Renal cortex interstitium (tissue), 11 donors: ENCODE results near the gene ANXA10. TPM values are rescaled to one million over a fixed set of nuclear protein-coding genes. Genes with fewer than 3 reads are reported as not detected.

ENCODE experiments used
- DNase-seq, 11 donors: peaks; one replicate each; pipeline ENCODE4 v3.0.0-alpha.2; 2013; ENCODE audit warnings: low read depth in 9 of 11, low spot score in 4 of 11; ENCODE audit errors: extremely low read depth in 1 of 11
- polyA plus RNA-seq, 3 donors: library from polyadenylated mRNA; unstranded; fragments of 120-200 nt; gene quantifications; one replicate each; pipeline ENCODE4 v1.2.1, GENCODE V29; 2013; ENCODE audit not compliant: insufficient read length in 3 of 3

The ANXA10 gene
- polyA plus RNA-seq, 3 donors: 0.14 to 0.34 (median 0.14) TPM

DNA sequence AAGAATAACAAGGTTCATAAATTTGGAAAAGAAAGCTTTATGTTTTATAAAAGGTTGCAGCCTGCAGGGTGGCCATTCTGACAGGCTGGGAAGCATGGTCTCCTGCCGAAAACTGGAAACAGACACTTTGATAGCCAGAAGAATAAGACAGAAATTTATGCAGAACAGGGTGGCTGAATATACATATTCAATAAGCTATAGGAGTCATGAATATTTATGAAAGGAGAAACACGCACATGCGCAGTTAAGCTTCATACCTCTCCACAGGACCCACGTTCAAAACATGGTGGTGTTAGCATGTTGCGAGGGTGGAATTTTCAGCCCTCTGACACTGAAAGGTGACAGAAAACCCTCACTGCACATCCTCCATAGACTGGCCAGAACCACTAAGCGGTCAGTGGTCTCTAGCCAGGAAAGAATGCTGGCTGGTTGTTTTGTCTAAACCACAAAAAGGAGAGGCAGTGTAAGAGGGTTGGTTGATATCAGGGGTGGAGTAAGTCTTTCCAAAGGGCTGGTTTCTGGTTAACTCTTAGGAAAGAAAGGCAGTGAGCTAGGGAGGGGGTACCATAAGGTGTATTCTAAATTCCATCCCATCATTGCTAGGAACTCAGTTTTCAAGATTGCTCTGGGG is 58.2 kb downstream of the ANXA10 start:
- DNase-seq: no peak

GRCh38 chr4:168151327-168151726 is 59.0 kb downstream of the ANXA10 start:
- no peak for DNase-seq

DNA sequence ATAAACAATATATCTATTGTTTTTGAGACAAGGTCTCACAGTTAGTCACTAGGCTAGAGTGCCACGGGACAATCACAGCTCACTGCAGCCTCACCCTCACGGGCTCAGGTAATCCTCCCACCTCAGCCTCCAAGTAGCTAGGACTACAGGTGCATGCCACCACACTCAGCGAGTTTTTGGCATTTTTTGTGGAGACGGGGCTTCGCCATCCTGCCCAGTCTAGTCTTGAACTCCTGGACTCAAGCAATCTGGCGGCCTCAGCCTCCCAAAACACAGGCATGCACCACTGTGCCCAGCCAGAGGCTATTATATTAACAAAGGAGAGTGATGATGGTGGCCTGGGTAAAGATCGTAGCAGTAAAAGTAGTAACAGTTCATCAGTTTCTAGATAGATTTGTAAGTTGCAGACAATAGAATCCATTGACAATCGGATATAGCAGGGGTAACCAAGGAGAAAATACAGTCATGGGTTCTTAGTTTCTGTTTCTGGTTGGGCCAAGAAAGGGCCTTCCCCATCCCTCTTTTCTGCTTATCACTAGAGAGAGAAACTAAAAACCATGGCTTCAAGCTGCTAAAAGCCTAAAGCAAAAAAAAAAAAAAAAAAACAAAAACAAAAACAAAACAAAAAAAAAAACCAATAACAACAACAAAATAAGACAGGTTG is 60.6 kb downstream of the ANXA10 start:
- no peak for DNase-seq

DNA sequence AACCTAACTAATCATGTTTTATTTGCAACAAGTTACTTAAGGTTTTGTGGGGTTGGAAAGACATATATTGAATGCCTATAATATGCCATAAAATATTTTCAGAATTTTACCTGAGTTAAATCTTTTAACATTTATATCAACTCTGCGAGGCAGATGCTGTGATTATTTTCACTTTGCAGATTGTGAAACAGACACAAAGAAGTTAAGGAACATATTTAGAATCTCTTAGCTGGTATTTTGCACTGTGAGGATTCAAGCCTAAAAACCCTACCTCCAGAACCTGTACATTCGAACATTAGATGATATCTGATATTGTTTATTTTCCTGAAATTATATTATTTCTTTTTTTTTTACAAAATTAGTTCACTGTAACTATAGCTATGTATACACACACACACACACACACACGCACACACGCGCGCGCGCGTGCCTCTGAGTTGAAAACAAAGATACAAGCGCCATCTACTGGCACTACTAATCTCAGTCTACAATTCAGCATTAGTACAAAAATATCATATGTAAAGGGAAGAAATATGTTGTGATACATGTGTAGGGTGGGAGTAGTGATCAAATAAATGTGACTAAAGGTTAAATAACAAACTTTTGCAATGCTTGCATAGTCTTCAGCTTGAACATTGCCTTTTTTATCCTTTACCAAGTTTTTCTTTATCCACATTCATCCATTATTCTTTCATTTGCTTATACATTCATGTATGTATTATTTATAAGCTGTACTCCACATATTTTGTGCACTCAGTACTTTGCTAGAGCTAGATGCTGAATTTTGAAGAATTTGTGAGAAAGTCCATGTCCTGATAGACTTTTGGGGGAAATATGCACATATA is 61.5 kb downstream of the ANXA10 start:
- peak; percentile 28 to 77 (median 55) for DNase-seq

- no peak for DNase-seq
These were observed 62.4 kb downstream of the ANXA10 start for GRCh38 chr4:168154546-168155277.

- no peak for DNase-seq
These were observed 70.3 kb downstream of the ANXA10 start for GRCh38 chr4:168162604-168163003.

DNA sequence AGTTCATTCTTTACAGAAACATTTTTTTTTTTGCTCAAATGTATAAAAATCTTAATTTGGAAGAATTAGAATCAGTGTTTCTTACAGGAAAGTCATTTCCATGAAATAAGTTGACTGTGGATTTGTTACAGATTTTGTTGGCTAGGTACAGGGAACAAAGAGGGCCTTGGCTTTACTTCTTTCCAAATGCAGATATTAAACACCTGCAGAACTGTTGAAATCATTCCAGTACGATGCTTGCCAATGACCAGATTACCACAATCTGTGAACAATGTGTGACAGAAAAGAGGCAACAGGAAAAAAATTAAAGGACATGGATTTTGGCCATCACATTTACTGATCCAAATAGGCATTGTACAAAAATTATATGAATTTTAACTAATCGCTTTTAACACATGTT is 70.8 kb downstream of the ANXA10 start:
- no peak for DNase-seq

- DNase-seq: no peak
These were observed 71.7 kb downstream of the ANXA10 start for GRCh38 chr4:168164045-168164444.

GRCh38 chr4:168164915-168165548 is 72.7 kb downstream of the ANXA10 start:
- DNase-seq: no peak

GRCh38 chr4:168167714-168168284 is 75.5 kb downstream of the ANXA10 start:
- no peak for DNase-seq

DNA sequence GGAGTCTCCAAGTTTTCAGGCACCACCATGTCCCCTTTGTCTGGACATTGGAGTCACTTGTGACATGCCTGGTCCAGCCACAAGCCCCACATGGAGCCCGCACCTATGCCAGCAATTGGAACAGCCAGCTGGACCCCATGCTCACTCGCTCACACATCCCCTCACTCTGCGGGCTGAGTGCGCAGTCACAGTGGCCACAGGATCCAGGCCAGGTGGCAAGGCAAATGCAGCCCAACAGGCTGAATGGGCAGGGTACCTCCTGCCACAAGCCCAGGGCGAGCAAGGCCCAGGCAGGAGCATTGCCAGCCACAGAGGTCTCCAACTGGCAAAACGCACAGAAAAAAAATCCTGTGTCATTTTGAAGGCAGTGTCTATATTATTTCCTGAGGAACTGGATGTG is 82.0 kb downstream of the ANXA10 start:
- no peak for DNase-seq

DNA sequence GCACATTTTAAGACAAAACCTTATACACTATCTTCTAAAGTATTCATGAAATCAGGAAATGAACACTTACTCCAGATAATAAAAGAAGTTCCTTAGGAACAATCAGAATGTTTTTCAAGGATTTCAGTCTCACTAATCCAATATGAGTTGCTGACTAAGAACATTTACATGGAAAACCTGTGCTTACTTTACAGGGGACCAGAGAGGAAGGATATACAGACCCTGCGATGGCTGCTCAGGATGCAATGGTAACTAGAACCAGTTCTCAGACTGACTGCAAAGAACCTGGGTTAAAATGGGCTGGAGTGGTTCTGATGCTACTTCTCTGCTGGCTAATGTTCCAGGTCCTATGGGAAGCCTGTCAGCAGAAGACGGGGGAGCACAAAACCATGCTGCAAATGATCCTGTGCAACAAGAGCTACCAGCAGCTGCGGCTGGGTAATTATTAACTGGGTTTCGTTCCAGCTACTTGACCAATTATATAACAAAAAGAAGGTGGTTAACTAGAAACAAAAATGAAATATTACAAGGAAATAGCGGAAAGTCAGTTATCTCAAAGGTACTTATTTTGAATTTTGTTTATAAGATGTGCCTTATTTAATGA is 85.3 kb downstream of the ANXA10 start:
- DNase-seq: peak in 4 of 11 donors; percentile 3 to 32 (median 11)

DNA sequence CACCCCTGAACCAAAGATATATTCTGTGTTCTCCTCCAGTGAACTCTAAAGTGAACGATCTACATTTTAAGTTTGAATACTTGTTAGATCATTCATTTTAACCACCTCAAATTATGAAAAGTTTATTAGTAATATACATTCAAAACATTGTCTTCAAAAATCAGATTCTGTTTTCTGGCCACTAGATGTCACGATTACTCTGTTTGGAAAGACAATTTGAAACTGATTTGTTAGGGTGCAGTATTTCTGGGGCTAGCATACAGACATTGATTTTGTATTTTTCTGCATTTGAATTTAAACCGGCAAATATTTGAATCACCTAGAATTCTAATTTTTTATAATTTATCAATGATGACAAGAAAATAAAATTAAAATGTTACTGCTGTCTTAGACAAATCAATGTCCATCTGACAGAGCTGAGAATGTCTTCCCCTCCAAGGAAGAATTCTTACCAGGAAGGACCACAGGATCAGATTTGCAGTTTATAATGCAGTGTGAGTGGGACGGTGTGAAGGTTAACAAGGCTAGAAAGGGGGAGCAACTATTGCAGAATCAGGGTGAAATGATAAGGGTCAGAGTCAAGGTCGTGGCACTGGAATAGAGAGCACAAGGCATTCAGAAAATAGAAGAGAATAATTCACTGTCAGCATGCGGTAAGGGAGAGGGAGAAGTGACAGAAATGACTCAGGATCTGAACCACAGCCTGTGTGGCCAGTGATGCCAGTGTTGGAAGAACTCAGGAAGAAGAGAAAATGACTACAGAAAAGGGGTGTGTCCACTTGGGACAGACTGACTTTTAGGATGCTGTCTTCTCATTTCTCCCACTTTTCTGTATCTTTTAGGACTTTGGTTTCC is 91.6 kb downstream of the ANXA10 start:
- DNase-seq: peak in 7 of 11 donors; percentile 1 to 17 (median 10)

GRCh38 chr4:168188754-168189153 is 96.4 kb downstream of the ANXA10 start:
- DNase-seq: no peak

DNA sequence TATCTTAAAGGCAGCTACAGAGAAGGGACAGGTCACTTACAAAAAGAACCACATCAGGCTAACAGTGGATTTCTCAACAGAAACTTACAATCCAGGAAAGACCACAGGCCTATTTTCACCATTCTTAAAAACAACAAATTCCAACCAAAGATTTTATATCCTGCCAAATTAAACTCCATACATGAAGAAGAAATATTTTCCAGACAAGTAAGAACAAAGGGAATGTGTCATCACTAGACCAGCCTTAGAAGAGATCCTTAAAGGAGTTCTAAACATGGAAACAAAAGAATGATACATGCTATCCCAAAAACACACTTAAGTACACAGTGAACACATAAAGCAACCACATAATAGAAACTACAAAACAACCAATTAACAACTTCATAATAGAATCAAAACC is 105.6 kb downstream of the ANXA10 start:
- no peak for DNase-seq

DNA sequence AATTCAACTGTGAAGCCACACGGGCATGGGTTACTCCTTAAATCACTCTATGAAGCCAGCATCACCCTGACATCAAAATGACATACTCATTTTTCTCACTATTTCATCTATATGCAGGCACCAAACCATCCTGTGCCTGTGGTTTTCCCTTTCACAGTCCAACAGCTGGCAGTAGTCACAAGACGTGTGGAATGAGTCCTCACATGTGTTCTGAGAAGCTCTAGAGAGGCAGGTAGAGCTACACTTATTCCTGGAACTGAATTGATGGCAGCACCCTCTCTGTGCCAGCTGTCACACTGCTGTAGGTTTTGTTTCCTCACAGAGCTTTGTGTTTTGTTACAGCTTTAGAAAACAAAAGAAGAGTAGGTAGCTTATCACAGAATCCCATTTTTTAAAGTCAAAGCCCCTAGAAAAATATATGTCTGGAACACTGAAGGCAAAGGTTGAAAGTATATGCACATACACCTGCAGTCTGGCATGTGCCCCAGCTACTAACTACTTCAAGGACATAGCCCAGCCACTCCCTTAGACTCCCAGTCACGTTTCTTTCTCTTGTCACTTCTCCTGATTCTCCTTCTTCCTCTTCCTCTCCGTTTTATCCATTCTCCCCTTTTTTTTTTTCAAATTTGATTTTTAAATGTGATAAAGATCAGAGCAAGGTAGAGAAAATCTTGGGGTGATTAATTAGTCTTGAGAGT is 107.1 kb downstream of the ANXA10 start:
- no peak for DNase-seq

DNA sequence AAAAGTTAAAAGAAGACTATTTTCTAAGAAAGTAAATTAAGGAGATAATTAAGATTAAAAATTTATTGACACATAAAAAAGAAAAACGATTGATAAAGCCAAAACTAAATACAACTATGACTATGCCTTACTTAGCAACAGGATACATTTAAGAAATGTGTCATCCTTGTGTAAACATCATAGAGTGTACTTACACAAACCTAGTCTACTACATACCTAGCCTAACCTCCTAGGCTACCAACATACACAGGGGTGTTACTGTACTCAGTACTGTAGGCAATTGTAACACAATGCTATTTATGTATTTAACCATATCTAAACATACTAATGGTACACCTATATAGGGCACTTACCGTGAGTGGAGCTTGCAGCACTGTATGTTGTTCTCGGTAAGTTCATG is 108.3 kb downstream of the ANXA10 start:
- DNase-seq: no peak
